ENCODE results near the gene HABP2.

HABP2 gene

DNA sequence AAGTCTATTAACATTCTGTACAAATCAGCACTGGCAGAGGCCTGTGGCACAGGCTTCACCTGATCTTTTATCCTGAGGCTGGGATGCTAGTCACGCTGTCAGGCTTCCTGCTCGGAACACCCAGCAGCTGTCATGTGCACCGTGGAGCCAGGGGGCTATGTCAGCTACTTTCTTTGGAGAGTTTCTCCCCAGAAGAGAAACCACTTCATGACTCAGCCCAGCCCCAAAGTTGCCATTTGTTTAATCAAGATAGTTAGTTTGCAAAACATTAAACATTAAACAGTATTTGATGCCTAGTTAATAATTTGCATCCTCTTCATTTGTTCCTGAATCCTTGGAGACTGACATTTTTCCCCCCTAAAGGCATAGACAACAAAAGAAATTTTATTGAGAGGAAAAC is at the start of gene HABP2:
TSS of gene HABP2 (plus strand) at position 353 of the 400 bp plus-strand sequence. CDS start 69 bp downstream, outside the sequence.
- in situ Hi-C loops (cut with HindIII; ENCODE audit: low sequenced_read_pairs): loop anchor here (10.0 kb wide), 1 partner anchor 162 kb away; no protein-coding TSS in a partner anchor

DNA sequence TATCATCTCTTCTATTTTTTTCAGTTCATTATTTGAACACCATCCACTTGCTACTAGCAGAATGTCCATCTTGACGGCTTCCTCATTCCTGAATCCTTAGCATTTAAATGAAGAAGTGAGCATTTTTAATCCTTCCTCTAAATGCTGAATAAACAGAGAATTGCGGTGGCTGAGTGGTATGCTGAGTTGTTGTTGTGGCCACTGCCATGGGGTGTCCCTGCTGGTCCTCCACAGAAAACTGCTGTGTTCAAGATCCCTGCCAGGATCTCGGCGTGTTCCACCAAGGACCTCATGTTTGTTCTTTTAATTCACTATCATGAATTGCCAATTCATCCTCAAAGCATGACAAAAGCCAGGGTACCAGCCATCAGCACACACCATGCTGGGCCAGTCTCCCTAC is 48.9 kb upstream of the HABP2 start:
- in situ Hi-C loops (cut with HindIII; ENCODE audit: low sequenced_read_pairs): loop anchor here (5.0 kb wide), 1 partner anchor 82 kb away; no protein-coding TSS in a partner anchor

DNA sequence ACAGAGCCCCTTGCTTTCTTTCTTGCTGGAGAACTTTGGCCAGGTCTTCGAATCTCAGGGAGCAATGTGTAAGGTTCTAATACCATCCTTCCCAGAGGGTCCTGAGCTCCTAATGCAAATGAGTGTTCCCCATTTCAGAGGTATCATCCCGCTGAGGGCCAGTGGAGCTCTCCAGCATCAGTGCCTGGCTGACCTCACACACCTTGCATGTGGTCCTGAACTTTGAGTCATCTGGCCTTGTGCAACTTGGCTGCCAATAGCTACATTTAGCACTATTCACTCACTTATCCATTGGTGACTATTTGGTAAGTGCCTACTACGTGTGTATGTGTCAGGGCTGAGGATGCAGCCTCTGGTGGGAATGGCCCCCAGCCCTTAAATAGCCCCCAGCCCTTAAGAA is 48.4 kb upstream of the HABP2 start:
- in situ Hi-C loops (cut with HindIII; ENCODE audit: low sequenced_read_pairs): loop anchor here (5.0 kb wide), 1 partner anchor 82 kb away; no protein-coding TSS in a partner anchor

DNA sequence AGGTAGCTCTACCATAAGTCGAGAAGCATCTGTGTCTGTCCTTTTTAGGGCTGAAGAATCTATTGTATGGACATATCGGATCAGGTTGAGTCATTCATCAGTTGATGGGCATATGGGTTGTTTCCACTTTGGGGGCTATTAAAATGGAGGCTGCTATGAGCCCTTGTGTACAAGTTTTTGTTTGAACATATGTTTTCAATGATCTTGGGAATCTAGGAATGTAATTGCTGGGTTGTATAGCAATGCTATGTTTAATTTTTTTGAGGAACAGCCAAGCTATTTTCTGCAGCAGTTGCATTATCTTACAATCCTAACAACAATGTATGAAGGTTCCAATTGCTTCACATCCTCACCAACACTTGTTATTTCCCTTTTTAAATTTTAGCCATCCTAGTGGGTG is 46.4 kb upstream of the HABP2 start:
- in situ Hi-C loops (cut with HindIII; ENCODE audit: low sequenced_read_pairs): no loop called here

DNA sequence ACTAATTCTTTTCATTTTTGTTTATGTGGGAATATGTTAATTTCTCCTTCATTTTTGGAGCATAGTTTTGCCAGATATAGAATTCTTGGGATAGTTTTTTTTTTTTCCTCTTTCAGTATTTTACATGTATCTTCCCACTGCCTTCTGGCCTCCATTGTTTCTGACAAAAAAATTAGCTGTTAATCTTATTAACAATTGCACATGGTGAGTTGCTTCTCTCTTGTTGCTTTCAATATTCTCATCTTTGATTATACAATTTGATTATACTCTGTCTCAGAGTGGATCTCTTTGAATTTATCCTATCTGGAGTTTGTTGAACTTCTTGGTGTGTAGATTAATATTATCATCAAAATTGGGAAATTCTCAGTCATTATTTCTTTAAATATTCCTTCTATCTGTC is 41.4 kb upstream of the HABP2 start:
- in situ Hi-C loops (cut with HindIII; ENCODE audit: low sequenced_read_pairs): no loop called here

- in situ Hi-C loops (cut with HindIII; ENCODE audit: low sequenced_read_pairs): no loop called here
These were observed 37.7 kb upstream of the HABP2 start for GRCh38 chr10:113515161-113515560.

- in situ Hi-C loops (cut with HindIII; ENCODE audit: low sequenced_read_pairs): no loop called here
These were observed 37.3 kb upstream of the HABP2 start for GRCh38 chr10:113515601-113516000.

- in situ Hi-C loops (cut with HindIII; ENCODE audit: low sequenced_read_pairs): no loop called here
These were observed 36.8 kb upstream of the HABP2 start for GRCh38 chr10:113516061-113516460.

- in situ Hi-C loops (cut with HindIII; ENCODE audit: low sequenced_read_pairs): no loop called here
These were observed 35.5 kb upstream of the HABP2 start for GRCh38 chr10:113517165-113517900.

DNA sequence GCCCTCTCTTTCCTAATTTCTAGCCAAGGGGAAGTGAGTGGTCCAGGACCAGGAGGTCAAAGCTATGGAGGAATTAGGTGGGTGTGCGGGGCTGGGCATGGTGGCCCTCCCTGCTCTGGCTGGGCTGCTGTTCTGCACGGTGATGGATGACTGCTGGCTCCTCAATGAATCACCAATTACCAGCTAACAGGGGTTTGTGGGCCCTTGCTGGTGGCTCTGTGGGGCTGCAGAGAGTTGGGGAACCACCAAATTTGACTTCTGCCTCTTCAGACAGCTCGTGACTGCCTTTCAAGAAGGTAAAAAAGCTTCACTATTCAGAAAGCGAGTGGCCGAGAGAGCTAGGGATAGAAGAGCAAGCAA is 35.0 kb upstream of the HABP2 start:
- in situ Hi-C loops (cut with HindIII; ENCODE audit: low sequenced_read_pairs): no loop called here

DNA sequence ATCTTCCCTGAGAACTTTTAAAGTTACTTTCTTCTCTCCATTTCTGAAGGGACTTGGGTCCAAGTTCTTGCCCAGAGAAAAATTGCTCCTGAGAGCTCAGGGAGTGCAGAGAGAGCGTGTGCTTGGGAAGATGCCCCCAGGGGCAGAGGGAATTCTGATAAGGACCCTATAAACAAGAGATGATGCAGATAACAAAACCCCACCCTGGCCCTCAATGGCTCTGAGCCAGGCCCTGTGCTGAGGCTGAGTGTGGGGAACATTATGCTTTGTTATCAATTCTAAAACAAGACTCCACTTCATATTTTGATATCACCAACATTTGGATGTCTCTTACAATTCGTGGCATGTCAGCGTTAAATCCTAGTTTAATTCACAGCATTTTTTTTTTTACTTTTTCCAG is 34.4 kb upstream of the HABP2 start:
- in situ Hi-C loops (cut with HindIII; ENCODE audit: low sequenced_read_pairs): no loop called here

DNA sequence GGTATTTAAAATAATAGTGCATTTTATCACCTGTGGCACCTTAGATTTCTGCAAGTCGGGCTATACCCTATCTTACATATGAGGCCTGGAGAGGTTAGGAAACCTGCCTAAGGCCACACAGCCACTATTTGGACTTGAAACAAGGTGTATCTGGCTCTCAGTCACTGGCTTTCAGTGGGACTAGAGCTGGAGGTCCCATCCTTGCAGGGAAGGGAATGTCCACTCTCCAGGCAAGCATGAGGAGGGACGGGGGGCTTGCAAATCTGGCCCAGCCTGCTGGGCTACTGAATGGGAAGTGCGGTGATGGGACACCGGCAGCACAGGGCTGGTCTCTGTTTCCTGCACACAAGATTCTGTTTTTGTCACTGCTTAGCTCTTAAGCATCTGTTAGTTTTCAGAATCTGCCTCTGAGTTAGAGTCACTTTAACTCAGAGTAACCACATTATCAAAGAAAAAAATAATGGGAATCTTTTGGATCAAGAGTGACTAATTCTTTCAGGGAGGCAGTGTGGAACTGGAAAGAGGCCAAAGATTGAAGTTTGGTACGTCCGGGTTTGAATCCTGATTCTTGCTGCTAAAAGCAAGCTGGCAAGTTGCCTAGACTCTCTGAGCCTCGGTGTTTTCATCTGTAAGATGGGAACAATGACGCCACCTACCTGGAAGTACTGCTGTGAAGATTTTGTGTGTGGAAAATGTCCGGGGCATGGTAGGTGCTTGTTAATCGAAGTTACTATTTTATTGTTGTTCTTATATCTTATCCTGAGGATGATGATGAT is 33.8 kb upstream of the HABP2 start:
- in situ Hi-C loops (cut with HindIII; ENCODE audit: low sequenced_read_pairs): no loop called here

DNA sequence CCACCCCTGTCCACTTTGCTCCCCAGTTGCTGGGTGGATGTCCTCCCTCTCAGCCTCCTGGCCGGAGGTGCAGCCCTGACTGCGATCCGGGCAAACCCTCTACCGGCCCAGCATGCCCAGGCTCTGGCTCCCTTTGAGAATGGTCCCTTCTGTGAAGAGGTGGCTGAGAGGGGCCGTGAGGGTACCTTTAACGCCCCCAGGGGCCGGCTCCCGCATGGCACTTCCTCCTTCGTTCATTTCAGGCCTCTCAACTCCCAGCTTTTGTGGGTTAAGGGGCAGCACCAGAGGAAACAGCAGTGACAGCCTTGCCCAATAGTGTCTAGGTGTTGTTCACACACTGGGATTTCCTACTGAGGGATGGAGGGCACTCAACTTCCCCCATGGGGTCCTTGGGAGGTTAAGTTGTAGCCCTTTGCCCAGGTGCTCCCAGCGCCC is 33.2 kb upstream of the HABP2 start:
- in situ Hi-C loops (cut with HindIII; ENCODE audit: low sequenced_read_pairs): no loop called here

- in situ Hi-C loops (cut with HindIII; ENCODE audit: low sequenced_read_pairs): no loop called here
These were observed 32.6 kb upstream of the HABP2 start for GRCh38 chr10:113520261-113520660.

GRCh38 chr10:113520690-113521474 is 32.0 kb upstream of the HABP2 start:
- in situ Hi-C loops (cut with HindIII; ENCODE audit: low sequenced_read_pairs): no loop called here

GRCh38 chr10:113521475-113521795 is 31.4 kb upstream of the HABP2 start:
- in situ Hi-C loops (cut with HindIII; ENCODE audit: low sequenced_read_pairs): no loop called here

- in situ Hi-C loops (cut with HindIII; ENCODE audit: low sequenced_read_pairs): no loop called here
These were observed 30.4 kb upstream of the HABP2 start for GRCh38 chr10:113522460-113522859.

DNA sequence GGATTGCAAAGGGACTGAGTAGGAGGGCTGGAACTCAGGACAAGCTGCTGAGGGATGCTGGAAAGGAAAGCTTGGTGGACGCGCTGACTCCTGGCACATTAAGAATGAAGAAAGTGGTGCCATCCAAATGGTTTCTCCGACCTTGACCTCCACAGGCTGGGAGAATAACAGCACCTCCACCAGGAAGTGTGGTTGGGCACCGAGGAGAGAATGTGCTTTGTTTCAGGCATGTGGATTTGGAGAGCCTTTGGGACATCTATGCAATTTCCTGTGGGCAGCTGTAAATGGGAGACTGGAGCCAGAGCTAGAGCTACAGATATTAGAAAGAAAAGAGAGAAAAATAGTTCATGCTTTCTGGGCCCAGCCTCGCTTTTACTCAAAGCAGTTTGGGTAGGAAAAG is 29.8 kb upstream of the HABP2 start:
- in situ Hi-C loops (cut with HindIII; ENCODE audit: low sequenced_read_pairs): no loop called here

GRCh38 chr10:113523628-113524027 is 29.2 kb upstream of the HABP2 start:
- in situ Hi-C loops (cut with HindIII; ENCODE audit: low sequenced_read_pairs): no loop called here

DNA sequence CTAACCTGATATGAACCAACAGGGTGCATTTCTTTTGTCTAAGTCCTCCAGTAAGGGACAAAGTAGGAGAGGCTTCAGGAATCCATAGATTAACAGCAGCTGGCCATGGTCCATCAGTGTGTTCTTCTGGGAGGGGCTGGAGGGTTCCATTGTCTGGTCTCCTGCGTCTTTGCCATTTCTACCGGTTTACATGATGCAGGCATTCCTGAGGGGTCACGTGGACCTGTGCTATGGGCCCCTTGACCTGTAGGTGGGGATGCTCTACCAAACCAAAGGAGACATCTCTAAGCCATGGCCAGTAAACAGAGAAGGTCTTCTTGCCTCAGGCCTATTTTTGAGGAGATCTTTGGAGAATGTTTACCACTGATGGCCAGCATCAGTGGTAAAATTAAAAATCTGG is 28.7 kb upstream of the HABP2 start:
- in situ Hi-C loops (cut with HindIII; ENCODE audit: low sequenced_read_pairs): no loop called here

Data from endothelial cell of hepatic sinusoid (primary cell).